ENCODE measurements around the gene SLC7A14.
A peak's percentile ranks its signal among the peaks of the same experiment; 100 is the strongest.

The SLC7A14 gene

GRCh38 chr3:170555329-170555728 lies 30.5 kb downstream of the SLC7A14 start:
- TF ChIP-seq ARNTL (CRISPR knock-in tag; IDR thresholded peaks at IDR 0.05; ENCODE audit: borderline replicate concordance, low read depth) (no peak), ZFP3 (CRISPR knock-in tag; IDR thresholded peaks at IDR 0.05) (no peak), BACH2 (CRISPR knock-in tag; IDR thresholded peaks at IDR 0.05; ENCODE audit: borderline replicate concordance) (no peak), CSDC2 (CRISPR knock-in tag; IDR thresholded peaks at IDR 0.05) (no peak), ESRRG (CRISPR knock-in tag; IDR thresholded peaks at IDR 0.05) (no peak), TCF4 (CRISPR knock-in tag; IDR thresholded peaks at IDR 0.05; ENCODE audit: borderline replicate concordance) (no peak), ISL1 (CRISPR knock-in tag; IDR thresholded peaks at IDR 0.05) (no peak), POU6F1 (CRISPR knock-in tag; IDR thresholded peaks at IDR 0.05; ENCODE audit: borderline replicate concordance, low read depth) (no peak), CSRNP3 (CRISPR knock-in tag; IDR thresholded peaks at IDR 0.05) (no peak), ZNF70 (CRISPR knock-in tag; IDR thresholded peaks at IDR 0.05) (no peak)
- ATAC-seq, result peak; percentile 85

- TF ChIP-seq ZFP3 (CRISPR knock-in tag; IDR thresholded peaks at IDR 0.05) (peak; percentile 67; the same call in 1 of the 2 replicates), ISL1 (CRISPR knock-in tag; IDR thresholded peaks at IDR 0.05) (peak; percentile 29; the same call in 1 of the 2 replicates), ESRRG (CRISPR knock-in tag; IDR thresholded peaks at IDR 0.05) (no peak), PPARA (CRISPR knock-in tag; IDR thresholded peaks at IDR 0.05; ENCODE audit: borderline replicate concordance) (no peak), CSRNP3 (CRISPR knock-in tag; IDR thresholded peaks at IDR 0.05) (no peak), ARNTL (CRISPR knock-in tag; IDR thresholded peaks at IDR 0.05; ENCODE audit: borderline replicate concordance, low read depth) (no peak), TCF4 (CRISPR knock-in tag; IDR thresholded peaks at IDR 0.05; ENCODE audit: borderline replicate concordance) (no peak), ZC3H10 (CRISPR knock-in tag; IDR thresholded peaks at IDR 0.05) (no peak)
- ATAC-seq, result peak; percentile 57
Measured at GRCh38 chr3:170553788-170554757, 31.8 kb downstream of the SLC7A14 start.

- TF ChIP-seq ZFP30 (CRISPR knock-in tag; IDR thresholded peaks at IDR 0.05), result no peak
- no peak for TF ChIP-seq PPARA (CRISPR knock-in tag; IDR thresholded peaks at IDR 0.05; ENCODE audit: borderline replicate concordance)
- no peak for TF ChIP-seq CREB5 (CRISPR knock-in tag; IDR thresholded peaks at IDR 0.05; ENCODE audit: low read depth)
- no peak for TF ChIP-seq ZNF8 (CRISPR knock-in tag; IDR thresholded peaks at IDR 0.05)
- no peak for TF ChIP-seq ZFP3 (CRISPR knock-in tag; IDR thresholded peaks at IDR 0.05)
- TF ChIP-seq POU6F1 (CRISPR knock-in tag; IDR thresholded peaks at IDR 0.05; ENCODE audit: borderline replicate concordance, low read depth), result no peak
- no peak for TF ChIP-seq SNAI2 (CRISPR knock-in tag; IDR thresholded peaks at IDR 0.05)
- TF ChIP-seq TCF4 (CRISPR knock-in tag; IDR thresholded peaks at IDR 0.05; ENCODE audit: borderline replicate concordance), result no peak
- ATAC-seq, result no peak
Measured at GRCh38 chr3:170551252-170551651, 34.6 kb downstream of the SLC7A14 start.

- no peak for ATAC-seq
- TF ChIP-seq ESRRG (CRISPR knock-in tag; IDR thresholded peaks at IDR 0.05) (no peak), OSR1 (CRISPR knock-in tag; IDR thresholded peaks at IDR 0.05) (no peak), ISL1 (CRISPR knock-in tag; IDR thresholded peaks at IDR 0.05) (no peak), TSHZ2 (CRISPR knock-in tag; IDR thresholded peaks at IDR 0.05) (no peak), CSRNP3 (CRISPR knock-in tag; IDR thresholded peaks at IDR 0.05) (no peak), PPARA (CRISPR knock-in tag; IDR thresholded peaks at IDR 0.05; ENCODE audit: borderline replicate concordance) (no peak), ZC3H10 (CRISPR knock-in tag; IDR thresholded peaks at IDR 0.05) (no peak)
Measured at GRCh38 chr3:170542704-170543103, 43.2 kb downstream of the SLC7A14 start.

All from SK-N-SH treated with all-trans-retinoic acid at 6 μM for 48 hours (cell line).